Prostate gland (tissue), 2 donors: ENCODE results near the gene DGAT2.

ENCODE experiments used
- CTCF ChIP-seq, 4 experiments: fragments of 200-600 bp in 2 of 4; fragments of 450-650 bp in 2 of 4; sonication (generic) in 2 of 4; IDR thresholded peaks; 1 replicate in 3 of 4; 2 replicates in 1 of 4; pipeline ENCODE4 v1.5.1; 2016 to 2019; ENCODE audit warnings: antibody characterized with exemption in 4 of 4, mild to moderate bottlenecking in 2 of 4, moderate library complexity in 2 of 4
- POLR2A ChIP-seq: fragments of 450-650 bp; IDR thresholded peaks from one replicate; pipeline ENCODE4 v1.6.1; 2016; ENCODE audit warnings: antibody characterized with exemption, mild to moderate bottlenecking
- POLR2AphosphoS5 ChIP-seq: sonication (generic); formaldehyde crosslinking; IDR thresholded peaks from one replicate; pipeline ENCODE4 v1.6.1; 2017; ENCODE audit warnings: antibody characterized with exemption

- TF ChIP-seq CTCF (IDR thresholded peaks at IDR 0.05), result no peak
- no peak for TF ChIP-seq POLR2A
- no peak for TF ChIP-seq POLR2AphosphoS5
Measured at GRCh38 chr11:75733071-75733430, 35.5 kb upstream of the DGAT2 start.
